ENCODE results near the gene PHF21A.

PHF21A gene

DNA sequence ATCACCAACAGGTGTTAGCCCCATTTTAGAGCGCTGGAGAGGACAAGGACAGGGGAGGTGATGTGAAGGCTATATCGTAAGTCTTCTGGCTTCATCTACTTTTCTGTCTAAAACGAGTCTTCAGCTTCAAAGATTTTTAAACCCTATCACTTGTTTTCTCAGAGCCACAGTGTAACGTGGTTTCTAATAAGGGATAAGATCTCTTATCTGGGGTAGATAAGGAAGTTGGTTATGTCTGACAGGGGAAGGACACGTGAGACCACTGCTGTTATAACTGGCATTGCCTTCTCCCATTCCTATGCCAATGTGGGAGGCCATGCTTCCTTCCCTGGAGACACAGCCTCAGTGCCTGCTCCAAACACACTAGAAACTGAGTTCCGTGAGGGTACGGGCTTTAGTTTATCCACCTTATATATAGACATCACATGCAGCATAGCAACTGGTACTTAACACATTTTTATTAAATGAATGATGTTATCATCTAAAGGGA, 159.5 kb downstream of the PHF21A start:
- TF ChIP-seq, protein P1, sequence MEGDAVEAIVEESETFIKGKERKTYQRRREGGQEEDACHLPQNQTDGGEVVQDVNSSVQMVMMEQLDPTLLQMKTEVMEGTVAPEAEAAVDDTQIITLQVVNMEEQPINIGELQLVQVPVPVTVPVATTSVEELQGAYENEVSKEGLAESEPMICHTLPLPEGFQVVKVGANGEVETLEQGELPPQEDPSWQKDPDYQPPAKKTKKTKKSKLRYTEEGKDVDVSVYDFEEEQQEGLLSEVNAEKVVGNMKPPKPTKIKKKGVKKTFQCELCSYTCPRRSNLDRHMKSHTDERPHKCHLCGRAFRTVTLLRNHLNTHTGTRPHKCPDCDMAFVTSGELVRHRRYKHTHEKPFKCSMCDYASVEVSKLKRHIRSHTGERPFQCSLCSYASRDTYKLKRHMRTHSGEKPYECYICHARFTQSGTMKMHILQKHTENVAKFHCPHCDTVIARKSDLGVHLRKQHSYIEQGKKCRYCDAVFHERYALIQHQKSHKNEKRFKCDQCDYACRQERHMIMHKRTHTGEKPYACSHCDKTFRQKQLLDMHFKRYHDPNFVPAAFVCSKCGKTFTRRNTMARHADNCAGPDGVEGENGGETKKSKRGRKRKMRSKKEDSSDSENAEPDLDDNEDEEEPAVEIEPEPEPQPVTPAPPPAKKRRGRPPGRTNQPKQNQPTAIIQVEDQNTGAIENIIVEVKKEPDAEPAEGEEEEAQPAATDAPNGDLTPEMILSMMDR (conservative IDR thresholded peaks at IDR 0.05; ENCODE audit: low read depth, low read length) = no peak
- DNase-seq (ENCODE audit: low read depth) = no peak
- H3K4me3 ChIP-seq (ENCODE audit: low read depth, low read length) = no peak overlapping the region

DNA sequence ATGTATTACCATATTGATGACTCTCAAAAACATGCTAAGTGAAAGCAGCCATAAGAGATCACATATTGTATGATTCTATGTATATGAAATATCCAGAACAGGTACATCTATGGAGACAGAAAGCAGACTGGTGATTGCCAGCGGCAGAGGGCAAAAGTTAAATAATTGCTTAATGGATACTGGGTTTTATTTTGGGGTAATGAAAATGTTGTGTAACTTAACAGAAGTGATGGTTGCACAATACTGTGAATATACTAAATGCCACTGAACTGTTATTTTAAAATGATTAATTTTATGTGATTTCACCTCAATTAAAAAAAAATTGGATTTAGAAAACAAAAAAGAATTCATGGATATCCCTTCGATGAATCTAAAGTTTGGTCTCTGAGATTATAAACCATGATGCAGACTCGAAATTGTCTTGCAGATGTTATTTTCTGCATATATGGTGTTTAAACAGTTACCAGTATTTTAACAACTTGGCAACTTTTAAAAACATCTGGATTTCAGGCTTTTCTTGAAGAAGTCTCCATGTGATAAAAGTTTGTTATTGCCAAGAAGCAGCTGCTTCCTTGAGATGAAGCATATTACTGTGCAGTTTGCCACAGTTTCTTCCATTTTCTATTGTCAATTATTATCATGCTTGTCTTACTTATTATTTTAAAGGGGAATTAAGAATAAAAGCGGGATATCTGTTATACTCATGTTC, 160.7 kb downstream of the PHF21A start:
- TF ChIP-seq, protein P1 (conservative IDR thresholded peaks at IDR 0.05; ENCODE audit: low read depth, low read length) = no peak
- H3K4me3 ChIP-seq (ENCODE audit: low read depth, low read length) = no peak overlapping the region
- no peak for DNase-seq (ENCODE audit: low read depth)

DNA sequence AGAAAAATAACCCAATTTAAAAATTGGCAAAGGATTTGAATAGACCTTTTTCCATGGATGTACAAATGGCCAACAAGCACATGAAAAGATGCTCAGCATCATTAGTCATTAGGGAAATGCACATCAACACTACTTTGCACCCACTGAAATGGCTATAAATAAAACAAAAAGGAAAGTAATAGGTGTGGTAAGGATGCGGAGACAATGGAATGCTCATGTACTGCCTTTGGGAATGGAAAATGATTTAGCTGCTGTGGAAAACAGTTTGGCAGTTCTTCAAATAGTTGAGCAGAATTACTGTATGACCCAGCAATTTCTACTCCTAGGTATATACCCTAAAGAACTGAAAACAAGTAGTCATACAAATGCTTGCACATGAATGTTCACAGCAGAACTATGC, 161.4 kb downstream of the PHF21A start:
- DNase-seq (ENCODE audit: low read depth) = no peak
- TF ChIP-seq, protein P1 (conservative IDR thresholded peaks at IDR 0.05; ENCODE audit: low read depth, low read length) = no peak
- no peak overlapping the region for H3K4me3 ChIP-seq (ENCODE audit: low read depth, low read length)

DNA sequence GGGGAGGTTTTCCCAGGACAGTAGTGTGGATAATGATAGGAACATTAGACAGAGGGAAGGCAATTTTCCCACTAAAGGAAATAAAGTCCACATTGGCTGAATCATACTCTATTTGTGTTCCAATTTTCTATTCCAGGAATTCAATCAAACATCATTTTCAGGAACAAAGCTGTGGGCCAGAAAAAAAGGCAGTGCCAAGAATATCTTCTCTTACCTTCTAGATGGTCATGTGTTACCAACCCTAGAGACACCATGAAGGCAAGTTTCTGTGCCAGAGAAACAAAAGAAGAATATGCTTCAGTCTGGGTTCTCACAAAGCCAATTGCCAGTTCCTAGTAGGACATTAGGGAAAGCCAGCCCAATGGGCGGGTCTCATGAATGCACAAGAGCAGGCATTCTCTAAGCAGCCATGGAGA, 171.3 kb downstream of the PHF21A start:
- TF ChIP-seq, protein P1 (conservative IDR thresholded peaks at IDR 0.05; ENCODE audit: low read depth, low read length) = no peak
- H3K4me3 ChIP-seq (ENCODE audit: low read depth, low read length) = no peak overlapping the region
- no peak for DNase-seq (ENCODE audit: low read depth)

DNA sequence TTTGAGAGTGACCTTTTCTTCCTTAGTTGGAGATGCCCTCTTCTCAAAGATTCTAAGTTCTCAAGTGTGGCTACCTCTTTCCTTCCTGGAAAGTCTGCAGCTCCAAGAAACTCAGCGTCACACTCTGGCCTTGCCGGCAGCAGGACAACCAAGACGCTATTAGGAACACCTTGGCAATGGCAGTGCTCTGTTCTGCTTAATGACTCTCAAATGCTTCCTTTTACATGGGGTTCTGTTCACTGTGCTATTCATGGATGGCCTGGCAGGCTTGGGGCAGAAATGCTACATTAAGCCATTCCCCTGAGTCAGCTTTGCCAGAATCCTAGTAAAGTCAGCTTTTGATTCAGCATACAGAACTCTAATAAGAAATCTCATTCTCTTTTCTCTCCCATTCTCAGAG, 172.9 kb downstream of the PHF21A start:
- TF ChIP-seq, protein P1 (conservative IDR thresholded peaks at IDR 0.05; ENCODE audit: low read depth, low read length) = no peak
- DNase-seq (ENCODE audit: low read depth) = no peak
- H3K4me3 ChIP-seq (ENCODE audit: low read depth, low read length) = no peak overlapping the region

DNA sequence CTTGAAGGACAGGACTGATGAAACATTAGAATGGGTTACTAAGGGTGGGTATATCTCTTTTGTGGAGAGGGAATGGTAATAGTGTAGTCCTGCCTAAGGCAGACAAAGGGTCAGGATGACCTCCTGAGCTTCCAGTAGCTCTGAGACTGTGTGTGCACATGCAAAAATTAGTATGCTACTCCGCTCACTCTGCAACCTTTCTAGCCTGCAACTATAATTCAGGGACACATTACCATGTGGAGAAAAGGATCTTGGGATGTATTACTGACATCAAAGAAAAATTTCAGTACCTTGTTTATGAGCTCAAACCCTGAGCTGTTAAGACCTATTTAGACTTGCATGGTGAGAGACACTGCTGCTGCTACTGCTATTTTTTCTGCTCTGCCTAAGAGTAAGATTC, 173.4 kb downstream of the PHF21A start:
- no peak for DNase-seq (ENCODE audit: low read depth)
- TF ChIP-seq, protein P1 (conservative IDR thresholded peaks at IDR 0.05; ENCODE audit: low read depth, low read length) = no peak
- no peak overlapping the region for H3K4me3 ChIP-seq (ENCODE audit: low read depth, low read length)

DNA sequence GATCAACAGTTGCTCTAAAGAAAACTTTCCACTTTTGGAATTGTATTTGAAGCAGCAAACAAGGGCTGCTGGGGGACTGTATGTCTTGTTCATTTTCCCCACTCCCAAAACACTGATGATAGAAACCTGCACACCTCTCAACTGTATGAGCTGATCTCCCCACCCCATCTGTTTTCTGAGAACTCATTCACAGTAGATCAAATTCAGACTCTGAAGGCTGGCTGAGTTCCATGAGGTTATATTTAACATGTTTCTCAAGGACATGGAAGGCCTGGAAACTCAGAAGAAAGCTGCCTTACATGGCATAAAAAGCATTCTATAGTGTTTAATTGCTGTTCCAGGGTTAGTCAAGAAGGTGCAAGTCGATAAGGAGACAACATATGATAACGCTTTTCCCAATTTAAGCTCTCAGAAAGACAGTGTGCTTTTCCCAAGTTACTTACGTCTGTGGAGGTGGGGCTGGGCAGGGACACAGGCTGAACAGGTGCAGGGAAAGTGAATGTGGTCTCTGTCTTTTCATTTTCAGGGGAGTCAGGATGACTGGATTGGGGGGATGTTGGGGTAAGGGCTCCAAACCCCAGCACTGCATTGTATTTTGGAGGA, 175.8 kb downstream of the PHF21A start:
- no peak for DNase-seq (ENCODE audit: low read depth)
- H3K4me3 ChIP-seq (ENCODE audit: low read depth, low read length) = no peak overlapping the region
- TF ChIP-seq, protein P1 (conservative IDR thresholded peaks at IDR 0.05; ENCODE audit: low read depth, low read length) = no peak

Measured in choroid plexus epithelial cell (primary cell).